Spleen (tissue), 7 donors: Measurements from ENCODE around the gene RAB3IL1.

Source experiments
- POLR2A ChIP-seq, 3 donors: fragments of 450-650 bp; IDR thresholded peaks; one replicate each; pipeline ENCODE4 v1.5.1; 2017; ENCODE audit warnings: antibody characterized with exemption in 3 of 3, mild to moderate bottlenecking in 1 of 3
- POLR2AphosphoS5 ChIP-seq, 3 donors: sonication (generic); formaldehyde crosslinking; IDR thresholded peaks; one replicate each; pipeline ENCODE4 v1.5.1; 2017; ENCODE audit warnings: antibody characterized with exemption in 3 of 3
- TF ChIP-seq, protein P1 (sequence below), 11 experiments: fragments of 200-600 bp in 7 of 11; fragments of 450-650 bp in 4 of 11; sonication (generic) in 4 of 11; IDR thresholded peaks in 8 of 11; conservative IDR thresholded peaks in 3 of 11; 1 replicate in 7 of 11; 2 replicates in 4 of 11; pipeline versions ENCODE4 v1.4.0 to v1.8.0; 2016 to 2021; ENCODE audit warnings: antibody characterized with exemption in 11 of 11, inconsistent platforms in 4 of 11, mild to moderate bottlenecking in 1 of 11
- donor health status: DM: no; HTN: no; CAD: no; lungs with moderate emphysema.
- donor health status: DM: no; HTN: no; CAD: no.
- donor health status: DM: no; HTN: no; CAD: no.

- TF ChIP-seq POLR2A (IDR thresholded peaks at IDR 0.05) (no peak), POLR2AphosphoS5 (IDR thresholded peaks at IDR 0.05) (no peak)
- TF ChIP-seq, protein P1, sequence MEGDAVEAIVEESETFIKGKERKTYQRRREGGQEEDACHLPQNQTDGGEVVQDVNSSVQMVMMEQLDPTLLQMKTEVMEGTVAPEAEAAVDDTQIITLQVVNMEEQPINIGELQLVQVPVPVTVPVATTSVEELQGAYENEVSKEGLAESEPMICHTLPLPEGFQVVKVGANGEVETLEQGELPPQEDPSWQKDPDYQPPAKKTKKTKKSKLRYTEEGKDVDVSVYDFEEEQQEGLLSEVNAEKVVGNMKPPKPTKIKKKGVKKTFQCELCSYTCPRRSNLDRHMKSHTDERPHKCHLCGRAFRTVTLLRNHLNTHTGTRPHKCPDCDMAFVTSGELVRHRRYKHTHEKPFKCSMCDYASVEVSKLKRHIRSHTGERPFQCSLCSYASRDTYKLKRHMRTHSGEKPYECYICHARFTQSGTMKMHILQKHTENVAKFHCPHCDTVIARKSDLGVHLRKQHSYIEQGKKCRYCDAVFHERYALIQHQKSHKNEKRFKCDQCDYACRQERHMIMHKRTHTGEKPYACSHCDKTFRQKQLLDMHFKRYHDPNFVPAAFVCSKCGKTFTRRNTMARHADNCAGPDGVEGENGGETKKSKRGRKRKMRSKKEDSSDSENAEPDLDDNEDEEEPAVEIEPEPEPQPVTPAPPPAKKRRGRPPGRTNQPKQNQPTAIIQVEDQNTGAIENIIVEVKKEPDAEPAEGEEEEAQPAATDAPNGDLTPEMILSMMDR (IDR thresholded peaks at IDR 0.05 in 8 of 11, conservative IDR thresholded peaks at IDR 0.05 in 3 of 11) = no peak
Measured at GRCh38 chr11:61851900-61852295, 65.5 kb downstream of the RAB3IL1 start.
